Brain microvascular endothelial cell (primary cell): ENCODE results near the gene CTBP1.

Experiments
- DNase-seq: peaks from one replicate; pipeline ENCODE4 v3.0.0-alpha.2; 2020
- H3K27ac ChIP-seq: fragments of 250-450 bp; sonication (Bioruptor Pico); 2 replicates; pipeline ENCODE4 v1.5.1; 2020; ENCODE audit warnings: mild to moderate bottlenecking, moderate library complexity
- H3K27me3 ChIP-seq: fragments of 250-450 bp; sonication (Bioruptor Pico); replicated peaks from 2 replicates; pipeline ENCODE4 v1.5.1; 2020; ENCODE audit warnings: mild to moderate bottlenecking
- H3K36me3 ChIP-seq: fragments of 250-450 bp; sonication (Bioruptor Pico); replicated peaks from 2 replicates; pipeline ENCODE4 v1.5.1; 2020; ENCODE audit warnings: mild to moderate bottlenecking
- H3K4me3 ChIP-seq: 2 replicates; pipeline ENCODE4 v1.5.1; 2011; ENCODE audit warnings: low read depth, mild to moderate bottlenecking, control low read depth, low read length, moderate library complexity
- in situ Hi-C: cut with HindIII; loops from 2 replicates; pipeline ENCODE4 v1.10.0; 2017; ENCODE audit warnings: low sequenced_read_pairs, low pct_ligation_motif_present
- TF ChIP-seq, protein P1 (sequence below): IDR thresholded peaks from 2 replicates; pipeline ENCODE4 v1.5.1; 2011; ENCODE audit warnings: low read depth, mild to moderate bottlenecking, moderate library complexity, low read length, control low read depth, inconsistent platforms; ENCODE audit errors: missing control alignments

The CTBP1 gene

DNA sequence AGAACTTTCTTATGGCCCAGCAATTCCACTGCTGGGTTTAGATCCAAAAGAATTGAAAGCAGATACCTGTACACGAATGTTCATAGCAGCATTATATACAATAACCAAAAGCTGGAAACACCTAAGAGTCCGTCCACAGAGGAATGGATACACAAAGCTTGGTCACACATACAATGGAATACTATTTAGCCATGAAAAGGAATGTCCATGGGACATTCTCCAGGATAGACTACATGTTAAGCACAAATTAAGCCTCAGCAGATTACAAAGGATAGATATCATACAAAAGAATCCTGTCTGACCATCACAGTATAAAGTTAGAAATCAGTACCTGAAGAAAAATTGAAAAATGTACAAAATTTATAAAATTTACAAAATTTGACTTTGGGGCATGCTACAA, 28.1 kb upstream of the CTBP1 start:
- no peak for DNase-seq
- in situ Hi-C loops = no loop called here
- Histone ChIP-seq H3K27ac (no peak overlapping the region), H3K27me3 (no peaks in the 10 kb centered on the region), H3K36me3 (no peaks in the 10 kb centered on the region), H3K4me3 (no peak overlapping the region)
- TF ChIP-seq, protein P1, sequence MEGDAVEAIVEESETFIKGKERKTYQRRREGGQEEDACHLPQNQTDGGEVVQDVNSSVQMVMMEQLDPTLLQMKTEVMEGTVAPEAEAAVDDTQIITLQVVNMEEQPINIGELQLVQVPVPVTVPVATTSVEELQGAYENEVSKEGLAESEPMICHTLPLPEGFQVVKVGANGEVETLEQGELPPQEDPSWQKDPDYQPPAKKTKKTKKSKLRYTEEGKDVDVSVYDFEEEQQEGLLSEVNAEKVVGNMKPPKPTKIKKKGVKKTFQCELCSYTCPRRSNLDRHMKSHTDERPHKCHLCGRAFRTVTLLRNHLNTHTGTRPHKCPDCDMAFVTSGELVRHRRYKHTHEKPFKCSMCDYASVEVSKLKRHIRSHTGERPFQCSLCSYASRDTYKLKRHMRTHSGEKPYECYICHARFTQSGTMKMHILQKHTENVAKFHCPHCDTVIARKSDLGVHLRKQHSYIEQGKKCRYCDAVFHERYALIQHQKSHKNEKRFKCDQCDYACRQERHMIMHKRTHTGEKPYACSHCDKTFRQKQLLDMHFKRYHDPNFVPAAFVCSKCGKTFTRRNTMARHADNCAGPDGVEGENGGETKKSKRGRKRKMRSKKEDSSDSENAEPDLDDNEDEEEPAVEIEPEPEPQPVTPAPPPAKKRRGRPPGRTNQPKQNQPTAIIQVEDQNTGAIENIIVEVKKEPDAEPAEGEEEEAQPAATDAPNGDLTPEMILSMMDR = no peak

DNA sequence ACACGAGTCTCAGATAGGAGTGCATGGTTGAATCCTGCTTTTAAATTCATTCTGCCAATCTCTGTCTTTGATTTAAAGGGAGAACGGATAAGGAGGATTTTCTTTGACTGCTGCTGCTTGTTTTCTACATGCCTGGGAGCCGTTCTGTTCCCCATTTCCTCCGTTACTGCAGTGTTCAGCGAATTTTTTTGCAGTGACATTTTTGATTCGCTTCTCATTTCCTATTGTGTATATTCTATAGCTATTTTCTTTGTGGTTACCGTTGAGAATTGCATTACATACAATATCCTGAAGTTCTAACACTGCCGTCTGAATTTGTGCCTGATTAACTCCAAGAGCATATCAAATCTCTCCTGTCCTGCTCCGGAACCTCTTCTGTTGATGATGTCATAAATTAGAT, 25.9 kb upstream of the CTBP1 start:
- H3K36me3 ChIP-seq = no peaks in the 10 kb centered on the region
- TF ChIP-seq, protein P1 = no peak
- DNase-seq = no peak
- in situ Hi-C loops = no loop called here
- H3K27me3 ChIP-seq = no peaks in the 10 kb centered on the region
- no peak overlapping the region for H3K27ac ChIP-seq
- H3K4me3 ChIP-seq = no peak overlapping the region

DNA sequence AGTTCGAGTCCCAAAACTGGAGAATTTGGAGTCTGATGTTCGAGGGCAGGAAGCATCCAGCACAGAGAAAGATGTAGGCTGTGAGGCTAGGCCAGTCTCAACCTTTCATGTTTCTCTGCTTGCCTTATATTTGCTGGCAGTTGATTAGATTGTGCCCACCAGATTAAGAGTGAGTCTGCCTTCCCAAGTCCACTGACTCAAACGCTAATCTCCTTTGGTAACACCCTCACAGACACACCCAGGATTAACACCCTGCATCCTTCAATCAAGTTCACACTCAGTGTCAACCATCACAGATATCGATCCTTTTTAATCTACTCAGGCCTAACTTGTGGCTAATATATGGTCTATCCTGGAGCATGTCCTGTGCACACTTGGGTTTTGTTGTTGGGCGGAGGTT, 22.8 kb upstream of the CTBP1 start:
- in situ Hi-C loops = no loop called here

DNA sequence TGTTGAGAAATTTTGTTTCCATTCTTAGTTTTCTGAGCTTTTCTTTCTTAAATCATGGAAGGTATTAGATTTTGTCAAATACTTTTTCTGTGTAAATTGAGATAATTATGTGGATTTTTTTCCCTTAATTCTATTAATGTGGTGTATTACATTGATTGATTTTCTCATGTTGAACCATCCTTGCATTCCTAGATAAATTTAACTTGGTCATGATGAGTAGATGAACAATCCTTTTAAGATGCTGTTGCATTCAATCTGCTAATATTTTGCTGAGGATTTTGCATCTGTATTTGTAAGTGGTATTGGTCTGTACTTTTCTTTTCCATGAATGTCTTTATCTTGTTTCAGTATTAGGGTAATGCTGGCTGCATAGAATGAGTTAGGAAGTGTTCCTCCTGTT, 20.3 kb upstream of the CTBP1 start:
- Histone ChIP-seq H3K36me3 (no peaks in the 10 kb centered on the region), H3K4me3 (no peak overlapping the region), H3K27ac (no peak overlapping the region), H3K27me3 (no peaks in the 10 kb centered on the region)
- TF ChIP-seq, protein P1 = no peak
- DNase-seq = no peak
- in situ Hi-C loops = no loop called here

More for the DNA sequence above, 22.8 kb upstream of the CTBP1 start:
- H3K4me3 ChIP-seq = no peak overlapping the region
- no peak for DNase-seq
- no peaks in the 10 kb centered on the region for H3K36me3 ChIP-seq
- no peak overlapping the region for H3K27ac ChIP-seq
- TF ChIP-seq, protein P1 = no peak
- H3K27me3 ChIP-seq = no peaks in the 10 kb centered on the region

DNA sequence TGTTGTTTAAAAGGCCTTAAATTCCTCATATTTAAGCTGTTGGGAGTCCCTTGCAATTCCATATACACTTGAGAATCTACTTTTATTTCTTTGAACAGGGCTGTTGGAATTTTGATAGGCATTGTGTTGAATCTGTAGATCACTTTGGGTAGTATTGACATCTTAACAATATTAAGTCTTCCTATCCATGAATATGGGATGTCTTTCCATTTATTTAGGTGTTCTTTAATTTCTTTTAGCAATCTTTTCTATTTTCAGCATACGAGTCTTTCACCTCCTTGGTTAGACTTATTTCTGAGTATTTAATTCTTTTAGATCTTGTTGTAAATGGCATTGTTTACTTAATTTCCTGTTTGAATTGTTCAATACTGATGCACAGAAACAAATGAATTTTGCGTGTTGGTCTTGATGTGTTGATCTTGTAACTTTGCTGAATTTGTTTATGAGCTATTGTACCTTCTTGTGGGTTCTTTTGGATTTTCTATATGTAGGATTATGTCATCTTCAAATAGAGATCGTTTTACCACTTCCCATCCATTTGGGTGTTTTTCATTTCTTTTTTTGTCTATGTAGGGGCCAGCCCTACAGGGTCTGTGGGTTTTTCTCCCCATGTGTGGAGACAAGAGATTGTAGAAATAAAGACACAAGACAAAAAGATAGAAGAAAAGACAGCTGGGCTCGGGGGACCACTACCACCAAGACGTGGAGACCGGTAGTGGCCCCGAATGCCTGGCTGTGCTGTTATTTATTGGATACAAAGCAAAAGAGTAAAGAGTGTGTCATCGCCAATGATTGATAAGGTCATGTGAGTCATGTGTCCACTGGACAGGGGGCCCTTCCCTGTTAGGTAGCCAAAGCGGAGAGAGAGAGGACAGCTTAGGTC, 18.2 kb upstream of the CTBP1 start:
- in situ Hi-C loops = no loop called here
- Histone ChIP-seq H3K27me3 (no peaks in the 10 kb centered on the region), H3K36me3 (no peaks in the 10 kb centered on the region), H3K27ac (no peak overlapping the region), H3K4me3 (no peak overlapping the region)
- TF ChIP-seq, protein P1 = no peak
- no peak for DNase-seq
